ENCODE data around the gene ACTN1. TPM values are rescaled to one million over a fixed set of nuclear protein-coding genes. Genes with fewer than 3 reads are reported as not detected.
A peak's percentile ranks its signal among the peaks of the same experiment; 100 is the strongest.

ACTN1 gene
- total and polyA plus RNA-seq, 8 donors: 24.4 to 133 (median 49.0) TPM

DNA sequence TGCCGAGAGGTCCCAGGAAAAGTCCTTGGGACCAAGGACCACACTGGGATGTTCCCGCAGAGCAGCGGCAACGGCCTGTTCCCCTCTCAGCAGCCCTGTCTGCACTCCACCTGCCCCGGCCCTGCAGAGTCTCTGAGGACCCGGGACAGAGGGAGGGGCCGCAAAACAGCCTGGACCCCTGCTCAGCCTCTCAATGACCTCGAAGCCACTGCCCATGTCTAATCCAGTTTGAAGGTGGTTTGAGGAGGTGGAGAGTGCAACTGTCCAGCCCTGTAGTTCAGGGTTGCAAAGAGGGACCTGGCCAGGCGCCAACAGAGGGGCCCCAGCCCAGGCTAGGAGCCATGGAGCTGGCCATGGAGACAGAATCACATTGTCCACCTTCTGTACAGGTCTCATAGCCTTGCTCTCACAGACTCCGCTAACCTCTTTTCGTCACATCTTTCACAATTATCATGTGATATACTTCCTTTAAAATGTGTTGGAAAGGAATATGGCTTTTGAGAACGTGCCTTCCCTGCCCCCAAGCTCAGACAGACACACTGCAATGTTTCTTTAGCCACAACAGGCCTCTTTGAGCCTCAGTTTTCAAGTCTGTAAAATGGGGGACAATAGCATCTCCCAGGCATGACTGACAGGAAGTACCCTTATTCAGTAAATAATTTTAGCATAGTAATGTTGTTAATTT, 49.3 kb downstream of the ACTN1 start:
- intact Hi-C loops (cut with DNase I): no loop called here
- H3K36me3 ChIP-seq: peaks cover 0 to 4% (median 0%) of the 10 kb centered on the region in 3 donors
- ATAC-seq (peak in 2 of 4 donors; percentile 22), DNase-seq (no peak), FAIRE-seq (no peak)
- TF ChIP-seq, protein P1, sequence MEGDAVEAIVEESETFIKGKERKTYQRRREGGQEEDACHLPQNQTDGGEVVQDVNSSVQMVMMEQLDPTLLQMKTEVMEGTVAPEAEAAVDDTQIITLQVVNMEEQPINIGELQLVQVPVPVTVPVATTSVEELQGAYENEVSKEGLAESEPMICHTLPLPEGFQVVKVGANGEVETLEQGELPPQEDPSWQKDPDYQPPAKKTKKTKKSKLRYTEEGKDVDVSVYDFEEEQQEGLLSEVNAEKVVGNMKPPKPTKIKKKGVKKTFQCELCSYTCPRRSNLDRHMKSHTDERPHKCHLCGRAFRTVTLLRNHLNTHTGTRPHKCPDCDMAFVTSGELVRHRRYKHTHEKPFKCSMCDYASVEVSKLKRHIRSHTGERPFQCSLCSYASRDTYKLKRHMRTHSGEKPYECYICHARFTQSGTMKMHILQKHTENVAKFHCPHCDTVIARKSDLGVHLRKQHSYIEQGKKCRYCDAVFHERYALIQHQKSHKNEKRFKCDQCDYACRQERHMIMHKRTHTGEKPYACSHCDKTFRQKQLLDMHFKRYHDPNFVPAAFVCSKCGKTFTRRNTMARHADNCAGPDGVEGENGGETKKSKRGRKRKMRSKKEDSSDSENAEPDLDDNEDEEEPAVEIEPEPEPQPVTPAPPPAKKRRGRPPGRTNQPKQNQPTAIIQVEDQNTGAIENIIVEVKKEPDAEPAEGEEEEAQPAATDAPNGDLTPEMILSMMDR (IDR thresholded peaks at IDR 0.05): no peak
- no peaks in the 10 kb centered on the region for H3K9me3 ChIP-seq
- peaks cover 0 to 23% (median under 1%) of the 10 kb centered on the region in 3 donors for H3K4me1 ChIP-seq
- WGBS, 2 donors: 83% methylated on average over 12 of the region's 12 CpGs
- no peaks in the 10 kb centered on the region for H3K27me3 ChIP-seq
- no peak overlapping the region for H3K4me3 ChIP-seq
- H3K27ac ChIP-seq: peak overlapping the region in 1 of 4 donors; percentile 3

DNA sequence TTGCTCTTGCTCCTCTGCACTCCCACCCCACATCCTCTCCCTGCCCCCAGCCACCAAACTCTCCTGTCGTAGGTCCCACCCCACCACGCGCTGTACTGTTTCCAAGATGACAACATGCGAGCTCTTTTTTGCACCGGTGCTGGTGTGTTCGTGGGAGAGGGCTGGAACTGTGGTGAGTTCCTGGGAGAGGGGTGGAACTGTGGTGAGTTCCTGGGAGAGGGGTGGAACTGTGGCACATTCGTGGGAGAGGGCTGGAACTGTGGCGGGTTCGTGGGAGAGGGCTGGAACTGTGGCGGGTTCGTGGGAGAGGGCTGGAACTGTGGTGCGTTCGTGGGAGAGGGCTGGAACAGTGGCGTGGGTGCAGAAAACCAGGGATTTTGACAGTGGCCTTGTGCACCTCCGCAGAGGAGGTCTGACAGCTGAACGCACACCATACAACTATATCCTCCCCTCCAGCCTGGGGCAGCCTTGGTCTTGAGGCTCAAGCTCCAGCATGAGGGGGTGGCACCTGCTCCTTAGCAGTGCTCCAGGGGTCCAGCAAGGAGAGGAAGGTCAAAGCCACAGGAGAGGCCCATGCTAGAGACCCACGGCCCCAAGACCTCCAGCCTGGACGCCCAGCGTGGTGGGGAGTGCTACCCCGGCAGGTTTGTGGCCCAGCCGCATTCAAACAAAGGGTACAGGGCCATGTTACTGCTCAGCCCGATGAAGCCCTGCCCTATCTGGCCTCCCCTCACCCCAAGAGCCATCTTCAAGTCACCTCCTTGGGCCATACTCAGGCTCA, 50.1 kb downstream of the ACTN1 start:
- peak in 1 of 6 donors; percentile 11 for DNase-seq
- ATAC-seq: no peak
- Histone ChIP-seq H3K4me1 (peaks cover 0 to 17% (median 0%) of the 10 kb centered on the region in 3 donors), H3K4me3 (no peak overlapping the region), H3K9me3 (no peaks in the 10 kb centered on the region), H3K27me3 (no peaks in the 10 kb centered on the region), H3K36me3 (peaks cover 0 to 6% (median 0%) of the 10 kb centered on the region in 3 donors), H3K27ac (peak overlapping the region in 2 of 4 donors; percentile 3 to 52)
- WGBS, 2 donors: 90% methylated on average over 18 to 22 of the region's 22 CpGs
- no peak for FAIRE-seq
- intact Hi-C loops (cut with DNase I): no loop called here
- TF ChIP-seq, protein P1 (IDR thresholded peaks at IDR 0.05): no peak

DNA sequence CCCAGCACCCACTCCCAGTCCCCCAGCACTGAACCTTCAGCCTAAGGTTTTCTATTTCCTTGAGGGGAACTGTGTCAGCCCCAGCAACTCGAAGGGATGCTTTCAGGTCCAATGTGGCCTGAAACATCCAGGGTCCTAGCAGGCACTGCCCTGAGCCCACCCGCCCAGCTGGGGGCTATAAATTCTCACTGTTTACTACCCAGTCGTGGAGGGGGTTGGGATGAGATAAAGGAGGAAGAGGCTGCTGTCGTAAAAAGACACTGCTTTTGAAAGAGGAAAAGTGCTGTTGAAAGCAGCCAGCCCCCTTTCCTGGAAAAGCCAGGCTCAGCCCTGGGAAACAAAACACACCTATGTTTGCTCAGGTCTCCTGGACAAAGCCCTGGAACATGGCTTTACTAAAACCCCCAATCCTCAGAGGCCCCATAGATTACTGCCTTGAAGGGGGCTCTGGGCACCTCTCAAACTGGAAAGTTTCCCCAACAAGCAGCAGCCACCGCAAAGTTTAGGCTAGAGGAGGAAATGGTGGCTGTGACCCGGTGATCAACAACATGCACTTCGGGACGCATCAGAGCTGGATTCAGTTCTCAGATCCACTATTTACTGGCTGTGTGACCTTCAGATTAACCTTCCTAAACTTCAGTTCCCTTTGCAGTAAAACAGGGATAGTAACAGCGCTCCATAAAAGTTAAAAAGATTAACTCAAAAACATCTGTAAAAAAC, 51.0 kb downstream of the ACTN1 start:
- peak in 1 of 6 donors; percentile 0 for DNase-seq
- no peak for FAIRE-seq
- Histone ChIP-seq H3K27me3 (no peaks in the 10 kb centered on the region), H3K36me3 (peaks cover 0 to 6% (median 0%) of the 10 kb centered on the region in 3 donors), H3K4me1 (peaks cover 0 to 15% (median 0%) of the 10 kb centered on the region in 3 donors), H3K9me3 (no peaks in the 10 kb centered on the region), H3K4me3 (no peak overlapping the region), H3K27ac (peak overlapping the region in 1 of 4 donors; percentile 52)
- WGBS, 2 donors: 75 to 77% methylated on average over 9 of the region's 9 CpGs
- intact Hi-C loops (cut with DNase I): no loop called here
- TF ChIP-seq, protein P1 (IDR thresholded peaks at IDR 0.05): no peak
- ATAC-seq: peak in 1 of 4 donors; percentile 38

DNA sequence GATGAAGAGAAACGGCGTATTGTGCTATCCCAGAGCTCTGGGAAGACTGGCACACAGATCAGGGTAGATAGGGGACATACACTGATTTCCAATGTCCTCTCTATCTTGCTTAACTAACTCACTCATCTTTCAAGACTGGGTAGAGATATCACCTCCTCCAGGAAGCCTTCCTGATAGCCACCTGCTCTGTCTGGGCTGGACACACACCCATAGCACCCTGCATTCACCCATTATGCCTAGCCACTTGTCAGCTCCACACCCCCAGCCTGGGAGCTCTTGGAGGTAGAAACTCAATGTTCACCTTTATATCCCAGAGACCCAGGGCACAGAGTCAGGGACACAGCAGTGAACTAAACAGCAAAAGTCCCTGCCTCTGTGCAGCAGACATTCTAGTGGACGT, 52.0 kb downstream of the ACTN1 start:
- Histone ChIP-seq H3K4me1 (peaks cover under 1 to 24% (median 4%) of the 10 kb centered on the region in 3 donors), H3K9me3 (no peaks in the 10 kb centered on the region)

More for the DNA sequence above, 52.0 kb downstream of the ACTN1 start:
- peaks cover 0 to 6% (median 0%) of the 10 kb centered on the region in 3 donors for H3K36me3 ChIP-seq
- FAIRE-seq: no peak
- 98 to 100% methylated on average over 3 of the region's 3 CpGs for WGBS, 2 donors
- ATAC-seq: no peak
- intact Hi-C loops (cut with DNase I): no loop called here
- H3K27me3 ChIP-seq: no peaks in the 10 kb centered on the region
- TF ChIP-seq, protein P1 (IDR thresholded peaks at IDR 0.05): no peak
- H3K4me3 ChIP-seq: no peak overlapping the region
- H3K27ac ChIP-seq: no peak overlapping the region
- DNase-seq: no peak

All from pancreas (tissue), 10 donors.